Type B pancreatic cell (in vitro differentiated cells): ENCODE measurements around the gene GIPR. TPM values are rescaled to one million over a fixed set of nuclear protein-coding genes. Genes with fewer than 3 reads are reported as not detected.

ENCODE experiments used
- DNase-seq: peaks from one replicate; pipeline ENCODE4 v3.0.0; 2021; ENCODE audit warnings: mixed read lengths; ENCODE audit not compliant: unreplicated experiment; ENCODE audit errors: extremely low spot score
- H3K27ac Mint-ChIP-seq: 2 replicates; pipeline ENCODE4 v1.8.0; 2021; ENCODE audit warnings: mild to moderate bottlenecking, mixed read lengths
- H3K27me3 Mint-ChIP-seq: 2 replicates; pipeline ENCODE4 v1.8.0; 2021; ENCODE audit warnings: mixed read lengths
- H3K36me3 Mint-ChIP-seq: 2 replicates; pipeline ENCODE4 v1.8.0; 2021; ENCODE audit warnings: mixed read lengths
- H3K4me1 Mint-ChIP-seq: one replicate; pipeline ENCODE4 v1.8.0; 2021; ENCODE audit warnings: mixed read lengths; ENCODE audit not compliant: unreplicated experiment
- H3K4me3 Mint-ChIP-seq: 2 replicates; pipeline ENCODE4 v1.8.0; 2021; ENCODE audit warnings: mild to moderate bottlenecking, mixed read lengths
- H3K9me3 Mint-ChIP-seq: 2 replicates; pipeline ENCODE4 v1.8.0; 2021; ENCODE audit warnings: mixed read lengths
- CTCF ChIP-seq: fragments of 200-600 bp; sonication (generic); conservative IDR thresholded peaks from 2 replicates; pipeline ENCODE4 v1.5.0; 2021; ENCODE audit warnings: antibody characterized with exemption, mild to moderate bottlenecking
- total RNA-seq: library from RNA; stranded (reverse); gene quantifications from 2 replicates; pipeline ENCODE4 v1.2.1, GENCODE V29; 2021; ENCODE audit warnings: low replicate concordance

The GIPR gene
- total RNA-seq, 1 donor from 2014 or later, result 8.0 TPM

- H3K27me3 Mint-ChIP-seq, result no peaks in the 10 kb centered on the region
- H3K4me3 Mint-ChIP-seq, result no peak overlapping the region
- TF ChIP-seq CTCF, result no peak
- no peaks in the 10 kb centered on the region for H3K9me3 Mint-ChIP-seq
- DNase-seq, result no peak
- peaks cover 31% of the 10 kb centered on the region for H3K4me1 Mint-ChIP-seq
- peaks cover 5% of the 10 kb centered on the region for H3K36me3 Mint-ChIP-seq
- no peak overlapping the region for H3K27ac Mint-ChIP-seq
These were observed 45.1 kb downstream of the GIPR start for GRCh38 chr19:45713141-45713540.

- no peak for TF ChIP-seq CTCF
- H3K27ac Mint-ChIP-seq, result no peak overlapping the region
- H3K36me3 Mint-ChIP-seq, result peaks cover 12% of the 10 kb centered on the region
- no peaks in the 10 kb centered on the region for H3K9me3 Mint-ChIP-seq
- peaks cover 38% of the 10 kb centered on the region for H3K4me1 Mint-ChIP-seq
- H3K4me3 Mint-ChIP-seq, result no peak overlapping the region
- no peaks in the 10 kb centered on the region for H3K27me3 Mint-ChIP-seq
- DNase-seq, result no peak
These were observed 47.1 kb downstream of the GIPR start for GRCh38 chr19:45715139-45715538.

- Mint-ChIP-seq H3K4me1 (peaks cover 33% of the 10 kb centered on the region), H3K4me3 (peak overlapping the region; percentile 90), H3K27me3 (no peaks in the 10 kb centered on the region), H3K9me3 (no peaks in the 10 kb centered on the region), H3K36me3 (peaks cover 6% of the 10 kb centered on the region), H3K27ac (peak overlapping the region; percentile 99)
- TF ChIP-seq CTCF, result no peak
- no peak for DNase-seq
These were observed 48.5 kb downstream of the GIPR start for GRCh38 chr19:45716359-45717130.

GRCh38 chr19:45717131-45717982 lies 49.3 kb downstream of the GIPR start:
- peaks cover 33% of the 10 kb centered on the region for H3K4me1 Mint-ChIP-seq

More at GRCh38 chr19:45717131-45717982, 49.3 kb downstream of the GIPR start:
- Mint-ChIP-seq H3K4me3 (peak overlapping the region; percentile 90), H3K9me3 (no peaks in the 10 kb centered on the region), H3K27me3 (no peaks in the 10 kb centered on the region), H3K27ac (peak overlapping the region; percentile 99), H3K36me3 (peaks cover 6% of the 10 kb centered on the region)
- TF ChIP-seq CTCF, result peak; percentile 23
- DNase-seq, result peak; percentile 99
